HG02970 (cell line): Measurements from ENCODE around the gene ZNF366.

Source experiments
- ATAC-seq: cut with Tn5 transposase; IDR thresholded peaks from one replicate; pipeline ENCODE4 v1.9.1; 2021; ENCODE audit warnings: mild to moderate bottlenecking, moderate library complexity, moderate number of reproducible peaks; ENCODE audit not compliant: unreplicated experiment, low FRiP score

The ZNF366 gene

GRCh38 chr5:72523960-72524582 lies 16.9 kb upstream of the ZNF366 start:
- ATAC-seq = no peak

GRCh38 chr5:72522607-72523006 lies 15.4 kb upstream of the ZNF366 start:
- ATAC-seq = no peak

- ATAC-seq = no peak
These were observed 11.9 kb upstream of the ZNF366 start for GRCh38 chr5:72519111-72519510.

GRCh38 chr5:72518001-72518683 lies 10.9 kb upstream of the ZNF366 start:
- no peak for ATAC-seq

GRCh38 chr5:72516916-72517315 lies 9.7 kb upstream of the ZNF366 start:
- ATAC-seq = no peak

- no peak for ATAC-seq
These were observed 8.0 kb upstream of the ZNF366 start for GRCh38 chr5:72515211-72515610.

- ATAC-seq = no peak
These were observed 5.3 kb upstream of the ZNF366 start for GRCh38 chr5:72512593-72512860.

- ATAC-seq = no peak
These were observed 4.8 kb upstream of the ZNF366 start for GRCh38 chr5:72511774-72512592.

- no peak for ATAC-seq
These were observed 4.2 kb upstream of the ZNF366 start for GRCh38 chr5:72511366-72511765.

GRCh38 chr5:72510610-72511181 lies 3.5 kb upstream of the ZNF366 start:
- ATAC-seq = no peak

GRCh38 chr5:72509401-72509800 lies 2.2 kb upstream of the ZNF366 start:
- no peak for ATAC-seq

GRCh38 chr5:72508241-72509170 lies 1.3 kb upstream of the ZNF366 start:
- ATAC-seq = peak; percentile 66

GRCh38 chr5:72507907-72508238 lies 663 bp upstream of the ZNF366 start:
- no peak for ATAC-seq

- no peak for ATAC-seq
These were observed 1.1 kb downstream of the ZNF366 start for GRCh38 chr5:72506158-72506549.

GRCh38 chr5:72505539-72506157 lies 1.6 kb downstream of the ZNF366 start:
- no peak for ATAC-seq

- ATAC-seq = no peak
These were observed 2.2 kb downstream of the ZNF366 start for GRCh38 chr5:72505016-72505415.

GRCh38 chr5:72503888-72504491 lies 3.2 kb downstream of the ZNF366 start:
- ATAC-seq = no peak

GRCh38 chr5:72501488-72501887 lies 5.7 kb downstream of the ZNF366 start:
- no peak for ATAC-seq

- ATAC-seq = no peak
These were observed 7.5 kb downstream of the ZNF366 start for GRCh38 chr5:72499730-72500129.

GRCh38 chr5:72499090-72499489 lies 8.1 kb downstream of the ZNF366 start:
- ATAC-seq = no peak
